ENCODE measurements around the gene CSRP3. TPM values are rescaled to one million over a fixed set of nuclear protein-coding genes. Genes with fewer than 3 reads are reported as not detected.

CSRP3 gene
- not detected in 2 replicates for polyA plus RNA-seq
- not detected in 2 replicates for polyA minus RNA-seq

GRCh38 chr11:19201737-19202605 lies at the start of gene CSRP3:
Gene CSRP3 (minus strand): TSS chr11:19201983. CDS start chr11:19192448, 9,535 bp downstream.
- Histone ChIP-seq H3K9me3 (ENCODE audit: low read length) (no peaks in the 10 kb centered on the region), H3K79me2 (replicated peaks; ENCODE audit: insufficient read depth, low read length) (no peaks in the 10 kb centered on the region), H3K9me2 (ENCODE audit: insufficient read depth, low read length) (no peaks in the 10 kb centered on the region), H3K4me2 (ENCODE audit: low read length) (no peak within 1 kb of the TSS), H2AFZ (ENCODE audit: low read depth, low read length) (no peak within 1 kb of the TSS), H4K20me1 (ENCODE audit: insufficient read depth) (no peaks in the 10 kb centered on the region), H3K36me3 (ENCODE audit: insufficient read depth, low read length) (no peaks in the 10 kb centered on the region), H3K4me3 (ENCODE audit: low read length) (no peak within 1 kb of the TSS), H3K27me3 (ENCODE audit: insufficient read depth, low read depth, low read length) (no peaks in the 10 kb centered on the region), H3F3A (ENCODE audit: insufficient read depth, low read length, poor library complexity, severe bottlenecking) (no peaks in the 10 kb centered on the region), H3K27ac (ENCODE audit: low read length) (no peak within 1 kb of the TSS), H3K9ac (ENCODE audit: low read length) (no peak within 1 kb of the TSS)
- TF ChIP-seq MXI1 (conservative IDR thresholded peaks at IDR 0.05; ENCODE audit: poor library complexity, severe bottlenecking) (no peak), CTCF (IDR thresholded peaks at IDR 0.05; ENCODE audit: poor library complexity, severe bottlenecking) (no peak), TAF1 (IDR thresholded peaks at IDR 0.05; ENCODE audit: low read depth) (no peak), EZH2 (IDR thresholded peaks at IDR 0.05; ENCODE audit: borderline replicate concordance, insufficient read depth, low read length, poor library complexity, severe bottlenecking) (no peak)

- H3K79me2 ChIP-seq (replicated peaks; ENCODE audit: insufficient read depth, low read length) = no peaks in the 10 kb centered on the region
- no peaks in the 10 kb centered on the region for H3K9me3 ChIP-seq (ENCODE audit: low read length)
- H3K36me3 ChIP-seq (ENCODE audit: insufficient read depth, low read length) = no peaks in the 10 kb centered on the region
- no peaks in the 10 kb centered on the region for H4K20me1 ChIP-seq (ENCODE audit: insufficient read depth)
- H3K9ac ChIP-seq (ENCODE audit: low read length) = no peak overlapping the region
- no peaks in the 10 kb centered on the region for H3K27me3 ChIP-seq (ENCODE audit: insufficient read depth, low read depth, low read length)
- no peak overlapping the region for H3K4me3 ChIP-seq (ENCODE audit: low read length)
- H3F3A ChIP-seq (ENCODE audit: insufficient read depth, low read length, poor library complexity, severe bottlenecking) = no peaks in the 10 kb centered on the region
- H3K27ac ChIP-seq (ENCODE audit: low read length) = no peak overlapping the region
- H3K9me2 ChIP-seq (ENCODE audit: insufficient read depth, low read length) = no peaks in the 10 kb centered on the region
- no peak overlapping the region for H2AFZ ChIP-seq (ENCODE audit: low read depth, low read length)
- TF ChIP-seq REST (IDR thresholded peaks at IDR 0.05; ENCODE audit: borderline replicate concordance) (no peak), POLR2AphosphoS5 (IDR thresholded peaks at IDR 0.05) (no peak)
- no peak overlapping the region for H3K4me2 ChIP-seq (ENCODE audit: low read length)
Observed at GRCh38 chr11:19251577-19251976, 49.8 kb upstream of the CSRP3 start.

GRCh38 chr11:19246816-19247215 lies 45.0 kb upstream of the CSRP3 start:
- no peaks in the 10 kb centered on the region for H3F3A ChIP-seq (ENCODE audit: insufficient read depth, low read length, poor library complexity, severe bottlenecking)
- peaks cover 29% of the 10 kb centered on the region for H3K27me3 ChIP-seq (ENCODE audit: insufficient read depth, low read depth, low read length)

More at GRCh38 chr11:19246816-19247215, 45.0 kb upstream of the CSRP3 start:
- H4K20me1 ChIP-seq (ENCODE audit: insufficient read depth) = no peaks in the 10 kb centered on the region
- no peaks in the 10 kb centered on the region for H3K9me2 ChIP-seq (ENCODE audit: insufficient read depth, low read length)
- H3K36me3 ChIP-seq (ENCODE audit: insufficient read depth, low read length) = no peaks in the 10 kb centered on the region
- no peak overlapping the region for H3K4me2 ChIP-seq (ENCODE audit: low read length)
- H3K9ac ChIP-seq (ENCODE audit: low read length) = no peak overlapping the region
- H3K9me3 ChIP-seq (ENCODE audit: low read length) = no peaks in the 10 kb centered on the region
- no peak overlapping the region for H2AFZ ChIP-seq (ENCODE audit: low read depth, low read length)
- H3K79me2 ChIP-seq (replicated peaks; ENCODE audit: insufficient read depth, low read length) = no peaks in the 10 kb centered on the region
- TF ChIP-seq RAD21 (conservative IDR thresholded peaks at IDR 0.05) = no peak
- TF ChIP-seq EZH2 (IDR thresholded peaks at IDR 0.05; ENCODE audit: borderline replicate concordance, insufficient read depth, low read length, poor library complexity, severe bottlenecking) = no peak
- TF ChIP-seq SMC3 (conservative IDR thresholded peaks at IDR 0.05; ENCODE audit: poor library complexity) = no peak
- TF ChIP-seq POLR2AphosphoS5 (IDR thresholded peaks at IDR 0.05) = no peak
- no peak for TF ChIP-seq REST (IDR thresholded peaks at IDR 0.05; ENCODE audit: borderline replicate concordance)
- TF ChIP-seq MXI1 (conservative IDR thresholded peaks at IDR 0.05; ENCODE audit: poor library complexity, severe bottlenecking) = no peak
- no peak for TF ChIP-seq EP300 (conservative IDR thresholded peaks at IDR 0.05; ENCODE audit: poor library complexity, severe bottlenecking)
- no peak for TF ChIP-seq CTCF (IDR thresholded peaks at IDR 0.05; ENCODE audit: poor library complexity, severe bottlenecking)
- TF ChIP-seq TAF1 (IDR thresholded peaks at IDR 0.05; ENCODE audit: low read depth) = no peak
- H3K4me3 ChIP-seq (ENCODE audit: low read length) = no peak overlapping the region
- no peak overlapping the region for H3K27ac ChIP-seq (ENCODE audit: low read length)
